Type B pancreatic cell (in vitro differentiated cells): Measurements from ENCODE around the gene ACKR2. TPM values are rescaled to one million over a fixed set of nuclear protein-coding genes. Genes with fewer than 3 reads are reported as not detected.

Source experiments
- DNase-seq: peaks from one replicate; pipeline ENCODE4 v3.0.0; 2021; ENCODE audit warnings: mixed read lengths; ENCODE audit not compliant: unreplicated experiment; ENCODE audit errors: extremely low spot score
- H3K27ac Mint-ChIP-seq: 2 replicates; pipeline ENCODE4 v1.8.0; 2021; ENCODE audit warnings: mild to moderate bottlenecking, mixed read lengths
- H3K27me3 Mint-ChIP-seq: 2 replicates; pipeline ENCODE4 v1.8.0; 2021; ENCODE audit warnings: mixed read lengths
- H3K36me3 Mint-ChIP-seq: 2 replicates; pipeline ENCODE4 v1.8.0; 2021; ENCODE audit warnings: mixed read lengths
- H3K4me1 Mint-ChIP-seq: one replicate; pipeline ENCODE4 v1.8.0; 2021; ENCODE audit warnings: mixed read lengths; ENCODE audit not compliant: unreplicated experiment
- H3K4me3 Mint-ChIP-seq: 2 replicates; pipeline ENCODE4 v1.8.0; 2021; ENCODE audit warnings: mild to moderate bottlenecking, mixed read lengths
- H3K9me3 Mint-ChIP-seq: 2 replicates; pipeline ENCODE4 v1.8.0; 2021; ENCODE audit warnings: mixed read lengths
- CTCF ChIP-seq: fragments of 200-600 bp; sonication (generic); conservative IDR thresholded peaks from 2 replicates; pipeline ENCODE4 v1.5.0; 2021; ENCODE audit warnings: antibody characterized with exemption, mild to moderate bottlenecking
- total RNA-seq: library from RNA; stranded (reverse); gene quantifications from 2 replicates; pipeline ENCODE4 v1.2.1, GENCODE V29; 2021; ENCODE audit warnings: low replicate concordance

The ACKR2 gene
- total RNA-seq, 1 donor from 2014 or later = 3.5 TPM

- Mint-ChIP-seq H3K4me3 (no peak overlapping the region), H3K9me3 (no peaks in the 10 kb centered on the region), H3K27me3 (peaks cover 5% of the 10 kb centered on the region), H3K4me1 (peaks cover 1% of the 10 kb centered on the region), H3K27ac (no peak overlapping the region), H3K36me3 (no peaks in the 10 kb centered on the region)
- TF ChIP-seq CTCF = no peak
- no peak for DNase-seq
These were observed 86.3 kb downstream of the ACKR2 start for GRCh38 chr3:42895580-42895868.

- no peaks in the 10 kb centered on the region for H3K9me3 Mint-ChIP-seq
- no peak for TF ChIP-seq CTCF
- no peak overlapping the region for H3K4me3 Mint-ChIP-seq
- peaks cover 8% of the 10 kb centered on the region for H3K4me1 Mint-ChIP-seq
- peaks cover 14% of the 10 kb centered on the region for H3K27me3 Mint-ChIP-seq
- no peaks in the 10 kb centered on the region for H3K36me3 Mint-ChIP-seq
- no peak overlapping the region for H3K27ac Mint-ChIP-seq
- no peak for DNase-seq
These were observed 89.8 kb downstream of the ACKR2 start for GRCh38 chr3:42898896-42899675.

GRCh38 chr3:42900226-42901072, 91.2 kb downstream of the ACKR2 start:
- H3K27ac Mint-ChIP-seq = peak overlapping the region; percentile 58
- no peaks in the 10 kb centered on the region for H3K36me3 Mint-ChIP-seq
- H3K9me3 Mint-ChIP-seq = peaks cover 5% of the 10 kb centered on the region
- DNase-seq = no peak
- no peak for TF ChIP-seq CTCF
- peaks cover 8% of the 10 kb centered on the region for H3K4me1 Mint-ChIP-seq
- H3K27me3 Mint-ChIP-seq = peaks cover 23% of the 10 kb centered on the region
- peak overlapping the region; percentile 27 for H3K4me3 Mint-ChIP-seq

GRCh38 chr3:42901073-42901415, 91.8 kb downstream of the ACKR2 start:
- Mint-ChIP-seq H3K27me3 (peaks cover 25% of the 10 kb centered on the region), H3K9me3 (peaks cover 5% of the 10 kb centered on the region), H3K4me3 (peak overlapping the region; percentile 27), H3K36me3 (no peaks in the 10 kb centered on the region), H3K4me1 (peaks cover 8% of the 10 kb centered on the region), H3K27ac (peak overlapping the region; percentile 58)
- DNase-seq = no peak
- TF ChIP-seq CTCF = no peak

- Mint-ChIP-seq H3K27ac (no peak overlapping the region), H3K4me1 (peaks cover 13% of the 10 kb centered on the region), H3K36me3 (no peaks in the 10 kb centered on the region), H3K4me3 (no peak overlapping the region), H3K27me3 (peaks cover 32% of the 10 kb centered on the region), H3K9me3 (peaks cover 9% of the 10 kb centered on the region)
- no peak for TF ChIP-seq CTCF
- no peak for DNase-seq
These were observed 93.0 kb downstream of the ACKR2 start for GRCh38 chr3:42902257-42902656.
